HepG2 (cell line): ENCODE measurements around the gene FBF1. TPM values are rescaled to one million over a fixed set of nuclear protein-coding genes. Genes with fewer than 3 reads are reported as not detected.
A peak's percentile ranks its signal among the peaks of the same experiment; 100 is the strongest.

Source experiments
- ATAC-seq: fragments of 200-7000 bp; cut with Tn5 transposase; 3 replicates; pipeline ENCODE4 v1.9.1; 2020; ENCODE audit warnings: mild to moderate bottlenecking, moderate library complexity
- BruUV-seq: library from RNA; stranded (reverse); fragments of 400-500 nt; replicated peaks from 2 replicates; lab custom pipeline; 2021; lab: Mats Ljungman, UMichigan
- CTCF ChIA-PET: fragments of 300-600 bp; formaldehyde crosslinking; extraction: SDS; loops from one replicate; lab custom pipeline; 2021; ENCODE audit warnings: low total read pairs, inconsistent platforms, low intra/inter-chr PET ratio; lab: Yijun Ruan, JAX
- POLR2A ChIA-PET: fragments of 350-600 bp; sonication (Branson Sonifier 250); formaldehyde crosslinking; loops from one replicate; lab custom pipeline; 2020; ENCODE audit warnings: antibody characterized with exemption, inconsistent platforms; lab: Yijun Ruan, JAX
- DNase-seq: peaks from one replicate; pipeline ENCODE4 v3.0.0-alpha.2; 2015; ENCODE audit warnings: low spot score
- FAIRE-seq: peaks from 3 replicates; lab custom pipeline; 2011; peaks lifted over from hg19 to GRCh38; lab: Jason Lieb, UNC
- H2AFZ ChIP-seq: one replicate; pipeline ENCODE4 v1.6.1; 2011; ENCODE audit warnings: low read length, inconsistent platforms
- H3K27ac ChIP-seq: fragments of 300-600 bp; 3 replicates; pipeline ENCODE4 v1.8.0; 2011; ENCODE audit warnings: mixed run types, mild to moderate bottlenecking, mixed read lengths, low read length, inconsistent platforms; ENCODE audit not compliant: insufficient read depth; ENCODE audit errors: extremely low read length
- H3K27me3 ChIP-seq, 2 experiments: fragments of 200-600 bp in 1 of 2; 2 replicates in 1 of 2; 3 replicates in 1 of 2; pipeline versions ENCODE4 v1.6.0 to v1.8.0; 2011; ENCODE audit warnings: low read length in 2 of 2, mild to moderate bottlenecking in 2 of 2, moderate library complexity in 2 of 2, inconsistent platforms in 1 of 2; ENCODE audit not compliant: insufficient read depth in 2 of 2, control insufficient read depth in 1 of 2
- H3K36me3 ChIP-seq, 2 experiments: fragments of 200-600 bp in 1 of 2; replicated peaks in 1 of 2; 2 replicates in 1 of 2; 3 replicates in 1 of 2; pipeline versions ENCODE4 v1.5.1 to v1.8.0; 2011; ENCODE audit warnings: low read length in 2 of 2, inconsistent platforms in 1 of 2; ENCODE audit not compliant: insufficient read depth in 2 of 2, control insufficient read depth in 1 of 2
- H3K4me1 ChIP-seq: 2 replicates; pipeline ENCODE4 v1.5.1; 2012; ENCODE audit warnings: low read length, inconsistent platforms; ENCODE audit not compliant: insufficient read depth
- H3K4me2 ChIP-seq: 2 replicates; pipeline ENCODE4 v1.6.0; 2011; ENCODE audit warnings: low read depth, low read length, inconsistent platforms
- H3K4me3 ChIP-seq, 3 experiments: fragments of 200-600 bp in 1 of 3; sonication (generic), shearing (Covaris generic) in 1 of 3; replicated peaks in 1 of 3; 2 replicates each; pipeline ENCODE4 v1.5.1; 2011 to 2016; ENCODE audit warnings: low read length in 3 of 3, inconsistent platforms in 2 of 3, low read depth in 2 of 3, mild to moderate bottlenecking in 2 of 3, control low read depth in 1 of 3, mixed read lengths in 1 of 3; ENCODE audit not compliant: insufficient read depth in 1 of 3
- H3K79me2 ChIP-seq: one replicate; pipeline ENCODE4 v1.6.1; 2011; ENCODE audit warnings: low read length, inconsistent platforms; ENCODE audit not compliant: insufficient read depth
- H3K9ac ChIP-seq: 2 replicates; pipeline ENCODE4 v1.6.0; 2011; ENCODE audit warnings: mild to moderate bottlenecking, low read depth, low read length, inconsistent platforms; ENCODE audit not compliant: insufficient read depth
- H3K9me3 ChIP-seq: 2 replicates; pipeline ENCODE4 v1.5.1; 2012; ENCODE audit warnings: mild to moderate bottlenecking, low read length
- H4K20me1 ChIP-seq: 2 replicates; pipeline ENCODE4 v1.6.0; 2011; ENCODE audit warnings: inconsistent platforms, mild to moderate bottlenecking, low read length, moderate library complexity; ENCODE audit not compliant: insufficient read depth
- HNRNPUL1 ChIP-seq: fragments of 200-400 bp; formaldehyde crosslinking; IDR thresholded peaks from 2 replicates; pipeline ENCODE4 v1.6.1; 2017; ENCODE audit warnings: low read depth, mild to moderate bottlenecking, low read length, moderate library complexity
- RFX3 ChIP-seq: IDR thresholded peaks from 2 replicates; pipeline ENCODE4 v1.6.1; 2016; ENCODE audit warnings: missing biosample characterization, missing genetic modification reagents
- SOX5 ChIP-seq: IDR thresholded peaks from 2 replicates; pipeline ENCODE4 v1.6.1; 2016; ENCODE audit warnings: borderline replicate concordance
- YEATS2 ChIP-seq: sonication (generic); formaldehyde crosslinking; IDR thresholded peaks from 2 replicates; pipeline ENCODE4 v1.4.0; 2020; ENCODE audit warnings: missing genetic modification reagents, borderline replicate concordance
- ZNF180 ChIP-seq: sonication (generic); formaldehyde crosslinking; IDR thresholded peaks from 2 replicates; pipeline ENCODE4 v1.4.0; 2020; ENCODE audit warnings: low read depth, missing genetic modification reagents, borderline replicate concordance
- ZNF329 ChIP-seq: sonication (generic); formaldehyde crosslinking; IDR thresholded peaks from 2 replicates; pipeline ENCODE4 v1.9.0; 2021; ENCODE audit warnings: low read depth, mild to moderate bottlenecking, missing genetic modification reagents
- ZNF589 ChIP-seq: sonication (generic); formaldehyde crosslinking; conservative IDR thresholded peaks from 2 replicates; pipeline ENCODE4 v1.8.0; 2022; ENCODE audit warnings: mild to moderate bottlenecking, moderate library complexity, missing genetic modification reagents
- ZNF615 ChIP-seq: sonication (generic); formaldehyde crosslinking; IDR thresholded peaks from 2 replicates; pipeline ENCODE4 v1.5.0; 2020; ENCODE audit warnings: mild to moderate bottlenecking, missing genetic modification reagents, borderline replicate concordance
- WGBS: methylation state at CpG from one replicate; pipeline ENCODE4 v1.1.6; 2017; ENCODE audit warnings: low lambda C conversion rate; 5-methylcytosine and 5-hydroxymethylcytosine counted together
- in situ Hi-C: cut with HindIII; loops from 2 replicates; pipeline ENCODE4 v1.10.0; 2017; ENCODE audit warnings: low pct_unique_long_range_greater_than_20kb; ENCODE audit not compliant: extremely low pct_ligation_motif_present
- intact Hi-C: fragments of 100-400 bp; cut with micrococcal nuclease; formaldehyde crosslinking; loops from one replicate; pipeline ENCODE4 v1.10.0; 2022; ENCODE audit not compliant: unreplicated experiment
- polyA plus RNA-seq, 8 experiments: library from polyadenylated mRNA; depleted of rRNA in 3 of 8; stranded (reverse) in 7 of 8; unstranded in 1 of 8; fragments of >200 nt; fragmentation: Illumina TruSeq in 4 of 8; extraction: Trizol in 4 of 8; gene quantifications; 2 replicates each; pipeline versions ENCODE4 v1.2.1 to v1.2.3, GENCODE V29; 2011 to 2016; ENCODE audit warnings: low read depth in 4 of 8, missing spikeins in 1 of 8, mixed read lengths in 1 of 8; ENCODE audit not compliant: insufficient read depth in 1 of 8
- total RNA-seq, 5 experiments: library from RNA; depleted of rRNA; stranded (reverse); fragments of >200 nt; fragmentation: Illumina TruSeq; extraction: Trizol; gene quantifications; 2 replicates each; pipeline ENCODE4 v1.2.3, GENCODE V29; 2016; ENCODE audit warnings: low read depth in 1 of 5
- TF ChIP-seq, protein P1 (sequence below): sonication (generic); formaldehyde crosslinking; IDR thresholded peaks from 2 replicates; pipeline ENCODE4 v1.5.1; 2020; ENCODE audit warnings: missing genetic modification reagents, mild to moderate bottlenecking, borderline replicate concordance
- TF ChIP-seq, protein P2 (sequence below): sonication (generic); formaldehyde crosslinking; IDR thresholded peaks from 2 replicates; pipeline ENCODE4 v1.8.0; 2022; ENCODE audit warnings: missing genetic modification reagents, mild to moderate bottlenecking, moderate library complexity, borderline replicate concordance
- TF ChIP-seq, protein P3 (sequence below): sonication (generic); formaldehyde crosslinking; IDR thresholded peaks from 2 replicates; pipeline ENCODE4 v1.5.0; 2020; ENCODE audit warnings: mild to moderate bottlenecking, missing genetic modification reagents, borderline replicate concordance

The FBF1 gene
- total and polyA plus RNA-seq, 2 of the 13 experiments (the other 11 are each of a cell fraction or from before 2014, with no cell fraction given), result 2.4 to 8.1 TPM

DNA sequence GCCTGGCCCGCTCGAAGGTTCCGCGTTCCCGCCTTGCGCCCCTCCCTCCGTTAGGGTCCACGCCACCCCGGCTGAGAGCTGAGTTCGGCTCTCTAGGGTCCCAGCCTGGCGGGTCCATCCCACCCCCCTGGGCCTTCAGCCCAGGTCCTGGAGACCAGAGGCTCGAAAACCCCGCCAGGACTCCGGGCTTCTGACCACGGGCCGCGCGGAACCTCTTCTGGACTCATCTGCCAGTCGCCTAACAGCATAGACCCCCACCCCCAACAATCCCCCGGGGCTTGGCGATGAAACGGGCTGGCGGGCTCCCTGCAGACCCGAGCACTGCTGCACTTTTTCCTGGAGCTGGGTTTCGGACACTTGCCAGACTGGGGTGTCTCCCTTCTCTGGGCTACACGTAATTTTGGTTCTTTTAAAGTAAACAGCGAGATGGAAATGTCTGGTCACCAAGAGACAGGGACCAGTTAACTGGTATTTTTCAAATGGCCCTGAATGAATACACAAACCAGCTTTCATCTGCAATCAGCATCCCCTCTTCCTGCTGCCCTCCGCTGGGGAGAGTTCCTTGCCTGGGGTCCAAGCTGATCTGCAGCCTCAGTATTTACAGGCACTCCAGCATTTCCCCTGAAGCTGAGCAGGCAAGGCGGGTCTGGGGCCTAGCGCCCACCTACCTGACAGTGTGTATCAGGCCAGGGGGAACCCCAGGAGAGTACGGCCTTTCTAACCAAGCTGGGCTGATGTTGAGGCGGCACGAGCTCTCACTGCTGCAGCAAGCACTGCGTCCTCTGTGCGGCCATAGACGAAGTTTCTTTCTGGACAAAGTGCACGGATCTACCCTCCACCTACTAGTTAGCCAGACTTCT, 43.5 kb downstream of the FBF1 start (continued):
- TF ChIP-seq, protein P1, sequence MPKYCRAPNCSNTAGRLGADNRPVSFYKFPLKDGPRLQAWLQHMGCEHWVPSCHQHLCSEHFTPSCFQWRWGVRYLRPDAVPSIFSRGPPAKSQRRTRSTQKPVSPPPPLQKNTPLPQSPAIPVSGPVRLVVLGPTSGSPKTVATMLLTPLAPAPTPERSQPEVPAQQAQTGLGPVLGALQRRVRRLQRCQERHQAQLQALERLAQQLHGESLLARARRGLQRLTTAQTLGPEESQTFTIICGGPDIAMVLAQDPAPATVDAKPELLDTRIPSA (CRISPR knock-in tag), result peak; percentile 86; the same call in 1 of the 2 replicates
- peak; percentile 71; the same call in 1 of the 2 replicates for TF ChIP-seq ZNF615 (CRISPR knock-in tag)
- TF ChIP-seq, protein P2, sequence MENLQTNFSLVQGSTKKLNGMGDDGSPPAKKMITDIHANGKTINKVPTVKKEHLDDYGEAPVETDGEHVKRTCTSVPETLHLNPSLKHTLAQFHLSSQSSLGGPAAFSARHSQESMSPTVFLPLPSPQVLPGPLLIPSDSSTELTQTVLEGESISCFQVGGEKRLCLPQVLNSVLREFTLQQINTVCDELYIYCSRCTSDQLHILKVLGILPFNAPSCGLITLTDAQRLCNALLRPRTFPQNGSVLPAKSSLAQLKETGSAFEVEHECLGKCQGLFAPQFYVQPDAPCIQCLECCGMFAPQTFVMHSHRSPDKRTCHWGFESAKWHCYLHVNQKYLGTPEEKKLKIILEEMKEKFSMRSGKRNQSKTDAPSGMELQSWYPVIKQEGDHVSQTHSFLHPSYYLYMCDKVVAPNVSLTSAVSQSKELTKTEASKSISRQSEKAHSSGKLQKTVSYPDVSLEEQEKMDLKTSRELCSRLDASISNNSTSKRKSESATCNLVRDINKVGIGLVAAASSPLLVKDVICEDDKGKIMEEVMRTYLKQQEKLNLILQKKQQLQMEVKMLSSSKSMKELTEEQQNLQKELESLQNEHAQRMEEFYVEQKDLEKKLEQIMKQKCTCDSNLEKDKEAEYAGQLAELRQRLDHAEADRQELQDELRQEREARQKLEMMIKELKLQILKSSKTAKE (CRISPR knock-in tag), result no peak

DNA sequence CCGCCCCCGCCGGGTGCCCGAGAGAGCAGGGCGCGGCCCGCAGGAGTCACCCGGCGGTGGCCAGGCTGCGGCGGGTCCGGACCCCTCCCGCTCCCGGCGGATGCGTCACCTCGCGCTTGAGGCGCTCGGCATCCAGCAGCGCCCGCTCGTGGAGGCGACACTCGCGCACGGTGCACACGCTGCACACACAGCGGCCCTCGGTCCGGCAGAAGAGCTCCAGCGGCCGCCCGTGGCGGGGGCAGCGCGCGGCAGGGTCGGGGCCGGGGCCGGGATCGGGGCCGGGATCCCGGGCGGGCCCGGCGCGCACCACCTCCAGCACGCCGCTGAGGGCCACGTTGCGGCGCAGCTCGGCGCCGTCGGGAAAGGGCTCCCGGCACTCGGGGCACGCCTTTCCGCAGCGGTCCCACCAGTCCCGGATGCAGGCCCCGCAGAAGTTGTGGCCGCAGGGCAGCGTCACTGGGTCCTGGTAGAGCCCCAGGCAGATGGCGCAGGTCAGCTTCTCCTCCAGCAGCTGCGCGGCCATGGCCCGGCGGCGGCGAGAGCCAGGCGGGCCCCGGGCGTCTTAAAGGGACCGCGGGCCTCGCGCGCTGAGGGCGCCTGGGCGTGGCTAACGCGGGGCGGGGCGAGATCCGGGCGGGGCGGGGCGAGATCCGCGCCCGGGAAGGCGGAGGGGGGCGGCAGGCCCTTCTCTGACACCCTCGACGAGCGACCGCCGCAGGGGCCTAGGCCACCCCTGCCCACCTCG, 44.3 kb downstream of the FBF1 start, which contains the start of gene TRIM65:
TRIM65 (minus strand) TSS at position 537 of the 745 bp plus-strand sequence; CDS start at position 523, 14 bp downstream.
- POLR2A ChIA-PET, result interaction anchor here (0.5 to 12.9 kb wide), 21 partner anchors 9 to 368 kb away, joined by 3 to 423 read pairs (median 4); partner anchors contain the start of genes ACOX1, MRPL38, TRIM47 and UBALD2
- WGBS, result 8% methylated on average over 35 of the region's 102 CpGs
- DNase-seq, result peak; percentile 56
- TF ChIP-seq YEATS2 (peak; percentile 51; the same call in 1 of the 2 replicates), ZNF329 (CRISPR knock-in tag) (peak; percentile 90), RFX3 (CRISPR knock-in tag) (no peak), ZNF180 (CRISPR knock-in tag) (peak; percentile 40; the same call in 1 of the 2 replicates), ZNF589 (CRISPR knock-in tag) (peak; percentile 86; the same call in 1 of the 2 replicates), HNRNPUL1 (no peak), SOX5 (CRISPR knock-in tag) (0 out of 2 replicates have a peak, but pooled peaks have one; percentile 3)
- TF ChIP-seq, protein P3, sequence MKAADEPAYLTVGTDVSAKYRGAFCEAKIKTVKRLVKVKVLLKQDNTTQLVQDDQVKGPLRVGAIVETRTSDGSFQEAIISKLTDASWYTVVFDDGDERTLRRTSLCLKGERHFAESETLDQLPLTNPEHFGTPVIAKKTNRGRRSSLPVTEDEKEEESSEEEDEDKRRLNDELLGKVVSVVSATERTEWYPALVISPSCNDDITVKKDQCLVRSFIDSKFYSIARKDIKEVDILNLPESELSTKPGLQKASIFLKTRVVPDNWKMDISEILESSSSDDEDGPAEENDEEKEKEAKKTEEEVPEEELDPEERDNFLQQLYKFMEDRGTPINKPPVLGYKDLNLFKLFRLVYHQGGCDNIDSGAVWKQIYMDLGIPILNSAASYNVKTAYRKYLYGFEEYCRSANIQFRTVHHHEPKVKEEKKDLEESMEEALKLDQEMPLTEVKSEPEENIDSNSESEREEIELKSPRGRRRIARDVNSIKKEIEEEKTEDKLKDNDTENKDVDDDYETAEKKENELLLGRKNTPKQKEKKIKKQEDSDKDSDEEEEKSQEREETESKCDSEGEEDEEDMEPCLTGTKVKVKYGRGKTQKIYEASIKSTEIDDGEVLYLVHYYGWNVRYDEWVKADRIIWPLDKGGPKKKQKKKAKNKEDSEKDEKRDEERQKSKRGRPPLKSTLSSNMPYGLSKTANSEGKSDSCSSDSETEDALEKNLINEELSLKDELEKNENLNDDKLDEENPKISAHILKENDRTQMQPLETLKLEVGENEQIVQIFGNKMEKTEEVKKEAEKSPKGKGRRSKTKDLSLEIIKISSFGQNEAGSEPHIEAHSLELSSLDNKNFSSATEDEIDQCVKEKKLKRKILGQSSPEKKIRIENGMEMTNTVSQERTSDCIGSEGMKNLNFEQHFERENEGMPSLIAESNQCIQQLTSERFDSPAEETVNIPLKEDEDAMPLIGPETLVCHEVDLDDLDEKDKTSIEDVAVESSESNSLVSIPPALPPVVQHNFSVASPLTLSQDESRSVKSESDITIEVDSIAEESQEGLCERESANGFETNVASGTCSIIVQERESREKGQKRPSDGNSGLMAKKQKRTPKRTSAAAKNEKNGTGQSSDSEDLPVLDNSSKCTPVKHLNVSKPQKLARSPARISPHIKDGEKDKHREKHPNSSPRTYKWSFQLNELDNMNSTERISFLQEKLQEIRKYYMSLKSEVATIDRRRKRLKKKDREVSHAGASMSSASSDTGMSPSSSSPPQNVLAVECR, result peak; percentile 67; the same call in 1 of the 2 replicates

More for the DNA sequence above, 44.3 kb downstream of the FBF1 start, which contains the start of gene TRIM65:
- FAIRE-seq (no peak), ATAC-seq (peak; percentile 18)
- intact Hi-C loops (no loop called here), in situ Hi-C loops (no loop called here)
- H3K9ac ChIP-seq, result peak within 1 kb of the TSS; percentile 84
- no peak within 1 kb of the TSS for H2AFZ ChIP-seq
- H3K4me3 ChIP-seq, result peak within 1 kb of the TSS; percentile 68 to 83 (median 75)
- no TSS peak for BruUV-seq
- peak within 1 kb of the TSS; percentile 79 for H3K27ac ChIP-seq
- H3K36me3 ChIP-seq, result peaks cover 22 to 39% of the 10 kb centered on the region in 2 experiments
- peak within 1 kb of the TSS; percentile 91 for H3K4me2 ChIP-seq
- peaks cover 10% of the 10 kb centered on the region for H3K79me2 ChIP-seq
- CTCF ChIA-PET, result interaction anchor here (0.8 to 1.0 kb wide), 2 partner anchors 20 to 109 kb away, joined by 3 read pairs; no protein-coding TSS in a partner anchor
- H3K9me3 ChIP-seq, result no peaks in the 10 kb centered on the region
- H3K4me1 ChIP-seq, result peaks cover 46% of the 10 kb centered on the region
- H4K20me1 ChIP-seq, result no peaks in the 10 kb centered on the region
- H3K27me3 ChIP-seq, result no peaks in the 10 kb centered on the region
